ENCODE data around the gene TBL1XR1.

DNA sequence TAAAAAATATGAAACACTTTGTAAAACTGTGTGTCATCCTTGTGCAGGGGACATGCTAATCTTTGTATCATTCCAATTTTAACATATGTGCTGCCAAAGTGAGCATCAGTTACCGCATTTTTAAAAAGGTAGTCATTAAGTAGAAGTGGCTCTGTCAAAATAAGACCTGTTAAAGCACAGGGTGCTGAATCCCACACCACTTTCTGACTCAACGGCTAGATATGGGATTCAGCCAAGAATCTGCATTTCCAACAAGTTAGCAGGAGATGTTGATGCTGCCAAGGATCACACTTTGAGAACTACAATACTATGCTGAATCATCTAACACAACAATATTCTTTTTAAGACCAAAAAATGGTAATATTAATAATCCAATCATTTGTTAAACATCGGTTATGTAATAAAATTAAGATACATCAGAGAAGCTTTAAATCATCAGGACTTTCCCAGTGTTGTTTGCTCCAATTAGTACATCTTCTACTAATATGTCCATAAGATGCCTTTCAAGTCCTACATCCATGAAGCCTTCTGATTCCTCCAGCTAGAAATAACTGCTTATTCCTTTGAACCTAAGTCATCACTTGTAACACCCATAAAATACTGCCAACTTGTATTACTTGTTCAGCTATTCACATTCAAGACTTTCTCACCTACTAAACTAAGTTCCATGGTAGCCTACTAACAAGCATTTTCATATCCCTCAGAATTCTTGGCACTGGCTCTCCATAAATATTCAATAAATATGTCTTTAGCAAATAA is 71.1 kb downstream of the TBL1XR1 start:
- TF ChIP-seq, protein P1, sequence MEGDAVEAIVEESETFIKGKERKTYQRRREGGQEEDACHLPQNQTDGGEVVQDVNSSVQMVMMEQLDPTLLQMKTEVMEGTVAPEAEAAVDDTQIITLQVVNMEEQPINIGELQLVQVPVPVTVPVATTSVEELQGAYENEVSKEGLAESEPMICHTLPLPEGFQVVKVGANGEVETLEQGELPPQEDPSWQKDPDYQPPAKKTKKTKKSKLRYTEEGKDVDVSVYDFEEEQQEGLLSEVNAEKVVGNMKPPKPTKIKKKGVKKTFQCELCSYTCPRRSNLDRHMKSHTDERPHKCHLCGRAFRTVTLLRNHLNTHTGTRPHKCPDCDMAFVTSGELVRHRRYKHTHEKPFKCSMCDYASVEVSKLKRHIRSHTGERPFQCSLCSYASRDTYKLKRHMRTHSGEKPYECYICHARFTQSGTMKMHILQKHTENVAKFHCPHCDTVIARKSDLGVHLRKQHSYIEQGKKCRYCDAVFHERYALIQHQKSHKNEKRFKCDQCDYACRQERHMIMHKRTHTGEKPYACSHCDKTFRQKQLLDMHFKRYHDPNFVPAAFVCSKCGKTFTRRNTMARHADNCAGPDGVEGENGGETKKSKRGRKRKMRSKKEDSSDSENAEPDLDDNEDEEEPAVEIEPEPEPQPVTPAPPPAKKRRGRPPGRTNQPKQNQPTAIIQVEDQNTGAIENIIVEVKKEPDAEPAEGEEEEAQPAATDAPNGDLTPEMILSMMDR (IDR thresholded peaks at IDR 0.05): no peak
- TF ChIP-seq POLR2A (IDR thresholded peaks at IDR 0.05): no peak
